IPS-18a (cell line): ENCODE measurements around the gene PAK2.

Experiments
- H3K27ac ChIP-seq: one replicate; pipeline ENCODE4 v1.5.1; 2013; ENCODE audit warnings: low read length
- H3K27me3 ChIP-seq: one replicate; pipeline ENCODE4 v1.6.1; 2013; ENCODE audit warnings: mild to moderate bottlenecking, low read length; ENCODE audit not compliant: control insufficient read depth, insufficient read depth
- H3K36me3 ChIP-seq: one replicate; pipeline ENCODE4 v1.6.1; 2013; ENCODE audit warnings: low read depth, low read length; ENCODE audit not compliant: control insufficient read depth
- H3K4me1 ChIP-seq: one replicate; pipeline ENCODE4 v1.6.1; 2013; ENCODE audit warnings: low read depth, low read length; ENCODE audit not compliant: control insufficient read depth
- H3K4me3 ChIP-seq: one replicate; pipeline ENCODE4 v1.5.1; 2013; ENCODE audit warnings: low read length
- H3K9ac ChIP-seq: one replicate; pipeline ENCODE4 v1.6.1; 2013; ENCODE audit warnings: mild to moderate bottlenecking, low read length, moderate library complexity
- H3K9me3 ChIP-seq: one replicate; pipeline ENCODE4 v1.6.1; 2013; ENCODE audit warnings: low read depth, low read length; ENCODE audit not compliant: control insufficient read depth

The PAK2 gene

GRCh38 chr3:196772102-196772501, 32.4 kb downstream of the PAK2 start:
- Histone ChIP-seq H3K27me3 (no peaks in the 10 kb centered on the region), H3K9me3 (no peaks in the 10 kb centered on the region), H3K27ac (no peak overlapping the region), H3K9ac (no peak overlapping the region), H3K4me3 (no peak overlapping the region), H3K36me3 (no peaks in the 10 kb centered on the region), H3K4me1 (no peaks in the 10 kb centered on the region)

DNA sequence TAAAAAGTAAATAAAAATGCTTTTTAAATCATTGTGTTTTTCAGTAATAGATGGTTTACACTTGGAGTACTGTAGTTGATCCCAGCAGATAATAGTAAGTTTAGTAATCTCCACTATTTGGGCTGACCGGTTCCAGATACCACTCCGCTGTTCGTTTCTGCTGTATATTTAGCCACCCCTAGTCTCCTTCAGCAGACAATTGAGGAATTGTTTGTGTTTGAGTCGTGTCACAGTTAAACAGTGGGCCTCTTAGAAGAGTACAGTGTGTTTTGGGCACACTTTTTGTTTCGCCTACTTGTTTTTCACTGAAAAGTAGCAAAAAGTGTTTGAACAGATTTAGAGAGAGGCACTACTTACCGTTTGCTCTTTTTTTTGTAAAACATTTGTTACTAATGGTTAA, 33.2 kb downstream of the PAK2 start:
- Histone ChIP-seq H3K9me3 (no peaks in the 10 kb centered on the region), H3K36me3 (no peaks in the 10 kb centered on the region), H3K27me3 (no peaks in the 10 kb centered on the region), H3K9ac (no peak overlapping the region), H3K4me1 (no peaks in the 10 kb centered on the region), H3K4me3 (no peak overlapping the region), H3K27ac (no peak overlapping the region)

GRCh38 chr3:196774191-196774820, 34.6 kb downstream of the PAK2 start:
- H3K27ac ChIP-seq, result no peak overlapping the region
- no peak overlapping the region for H3K4me3 ChIP-seq
- H3K4me1 ChIP-seq, result no peaks in the 10 kb centered on the region
- H3K27me3 ChIP-seq, result no peaks in the 10 kb centered on the region
- H3K36me3 ChIP-seq, result no peaks in the 10 kb centered on the region
- H3K9me3 ChIP-seq, result no peaks in the 10 kb centered on the region
- no peak overlapping the region for H3K9ac ChIP-seq

- Histone ChIP-seq H3K4me1 (no peaks in the 10 kb centered on the region), H3K27ac (no peak overlapping the region)
These were observed 35.3 kb downstream of the PAK2 start for GRCh38 chr3:196774848-196775422.

DNA sequence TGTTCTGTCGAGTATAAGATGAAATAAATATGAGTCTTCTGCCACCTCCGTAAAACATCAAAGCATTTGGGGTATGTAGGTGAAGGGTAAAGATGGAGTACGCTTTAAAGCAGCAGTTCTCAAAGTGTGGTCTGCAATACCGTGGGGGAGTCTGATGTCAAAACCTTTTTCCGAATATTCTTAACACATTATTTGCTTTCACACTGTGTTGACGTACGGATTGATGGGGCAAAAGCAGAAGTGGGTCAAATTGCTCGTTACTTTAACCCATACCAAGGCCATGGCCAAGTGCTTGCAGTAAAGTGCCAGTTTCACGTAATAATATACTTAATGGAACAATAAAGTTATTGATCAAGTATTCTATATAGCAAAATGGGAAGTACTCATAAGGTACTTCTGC, 36.3 kb downstream of the PAK2 start:
- H3K27me3 ChIP-seq, result no peaks in the 10 kb centered on the region
- H3K9ac ChIP-seq, result no peak overlapping the region
- no peaks in the 10 kb centered on the region for H3K4me1 ChIP-seq
- H3K27ac ChIP-seq, result no peak overlapping the region
- H3K4me3 ChIP-seq, result no peak overlapping the region
- no peaks in the 10 kb centered on the region for H3K9me3 ChIP-seq
- no peaks in the 10 kb centered on the region for H3K36me3 ChIP-seq

More at GRCh38 chr3:196774848-196775422, 35.3 kb downstream of the PAK2 start:
- H3K36me3 ChIP-seq, result no peaks in the 10 kb centered on the region
- H3K9ac ChIP-seq, result no peak overlapping the region
- no peaks in the 10 kb centered on the region for H3K27me3 ChIP-seq
- H3K9me3 ChIP-seq, result no peaks in the 10 kb centered on the region
- no peak overlapping the region for H3K4me3 ChIP-seq

- Histone ChIP-seq H3K36me3 (peaks cover 3% of the 10 kb centered on the region), H3K9ac (no peak overlapping the region)
These were observed 38.2 kb downstream of the PAK2 start for GRCh38 chr3:196777836-196778235.

DNA sequence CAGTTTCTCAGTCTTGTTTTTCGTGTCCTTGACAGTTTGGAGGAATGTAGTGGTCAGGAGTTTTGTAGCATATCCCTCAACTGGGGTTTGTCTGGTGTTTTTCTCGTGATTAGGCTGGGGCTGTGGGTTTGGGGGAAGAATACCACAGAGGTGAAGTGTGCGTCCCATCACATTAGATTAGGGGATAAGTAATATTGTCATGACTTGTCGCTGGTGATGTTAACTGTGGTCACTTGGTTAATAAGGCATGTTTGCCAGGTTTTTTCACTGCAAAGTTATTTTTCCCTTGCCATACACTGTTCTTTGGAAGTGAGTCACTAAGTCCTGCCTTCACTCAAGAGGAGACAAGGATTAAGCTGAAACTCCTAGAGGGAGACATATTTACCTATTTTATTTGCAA, 39.1 kb downstream of the PAK2 start:
- H3K9me3 ChIP-seq, result no peaks in the 10 kb centered on the region
- peaks cover 12% of the 10 kb centered on the region for H3K36me3 ChIP-seq
- H3K4me1 ChIP-seq, result no peaks in the 10 kb centered on the region
- H3K27ac ChIP-seq, result no peak overlapping the region
- no peaks in the 10 kb centered on the region for H3K27me3 ChIP-seq
- no peak overlapping the region for H3K4me3 ChIP-seq
- no peak overlapping the region for H3K9ac ChIP-seq

More at GRCh38 chr3:196777836-196778235, 38.2 kb downstream of the PAK2 start:
- no peaks in the 10 kb centered on the region for H3K27me3 ChIP-seq
- H3K4me1 ChIP-seq, result no peaks in the 10 kb centered on the region
- H3K4me3 ChIP-seq, result no peak overlapping the region
- H3K9me3 ChIP-seq, result no peaks in the 10 kb centered on the region
- no peak overlapping the region for H3K27ac ChIP-seq

- no peaks in the 10 kb centered on the region for H3K27me3 ChIP-seq
- H3K27ac ChIP-seq, result no peak overlapping the region
- H3K9me3 ChIP-seq, result no peaks in the 10 kb centered on the region
- H3K36me3 ChIP-seq, result peaks cover 17% of the 10 kb centered on the region
- H3K4me3 ChIP-seq, result no peak overlapping the region
- H3K9ac ChIP-seq, result no peak overlapping the region
- peaks cover 2% of the 10 kb centered on the region for H3K4me1 ChIP-seq
These were observed 42.9 kb downstream of the PAK2 start for GRCh38 chr3:196782511-196782910.

GRCh38 chr3:196788528-196788927, 48.9 kb downstream of the PAK2 start:
- H3K4me3 ChIP-seq, result no peak overlapping the region
- H3K4me1 ChIP-seq, result peaks cover 12% of the 10 kb centered on the region
- no peaks in the 10 kb centered on the region for H3K27me3 ChIP-seq
- H3K9me3 ChIP-seq, result no peaks in the 10 kb centered on the region
- H3K36me3 ChIP-seq, result peaks cover 13% of the 10 kb centered on the region
- no peak overlapping the region for H3K27ac ChIP-seq
- no peak overlapping the region for H3K9ac ChIP-seq

- Histone ChIP-seq H3K27ac (no peak overlapping the region), H3K4me1 (peaks cover 12% of the 10 kb centered on the region), H3K27me3 (no peaks in the 10 kb centered on the region), H3K9me3 (no peaks in the 10 kb centered on the region), H3K4me3 (no peak overlapping the region), H3K36me3 (peaks cover 8% of the 10 kb centered on the region), H3K9ac (no peak overlapping the region)
These were observed 50.3 kb downstream of the PAK2 start for GRCh38 chr3:196789885-196790359.

DNA sequence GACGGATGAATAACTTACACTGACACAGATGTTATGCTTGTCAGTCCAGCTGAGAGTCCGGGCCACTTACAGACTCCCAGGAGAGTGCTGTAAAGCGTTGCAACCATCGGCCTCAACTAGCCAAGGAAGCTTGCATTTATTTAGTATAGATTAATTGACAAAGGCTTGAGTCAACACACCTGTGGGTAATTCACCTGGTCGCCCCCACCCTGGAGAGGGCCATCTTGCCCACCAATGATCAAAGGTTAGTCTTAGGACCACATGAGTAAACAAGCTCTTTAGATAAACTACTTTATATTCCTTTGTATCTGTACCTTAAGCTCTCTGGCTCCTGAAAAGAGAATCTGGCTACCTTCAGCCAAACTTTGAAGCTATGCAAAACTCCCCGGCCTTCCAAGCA, 51.0 kb downstream of the PAK2 start:
- Histone ChIP-seq H3K4me1 (peaks cover 12% of the 10 kb centered on the region), H3K36me3 (peaks cover 6% of the 10 kb centered on the region), H3K27ac (no peak overlapping the region)

DNA sequence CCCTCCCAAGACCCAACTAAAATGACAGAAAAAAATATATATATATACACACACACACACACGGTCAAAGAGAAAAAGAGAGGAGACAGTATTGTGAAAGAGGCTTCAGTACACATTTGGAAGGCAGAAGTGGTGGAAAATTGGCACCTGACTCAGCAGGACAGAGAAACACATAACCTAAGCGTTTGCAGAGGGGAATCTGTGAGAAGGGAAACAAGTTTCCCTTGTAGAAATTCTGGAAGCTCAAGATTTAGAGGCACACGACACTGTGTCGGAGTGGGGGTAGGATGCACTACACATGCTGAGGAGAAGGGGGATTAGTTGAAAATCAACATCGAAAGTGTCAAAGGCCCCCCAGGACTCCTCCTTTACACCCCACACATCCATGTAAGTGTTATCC, 53.1 kb downstream of the PAK2 start:
- Histone ChIP-seq H3K27me3 (no peaks in the 10 kb centered on the region), H3K4me3 (no peak overlapping the region), H3K27ac (no peak overlapping the region), H3K36me3 (peaks cover 6% of the 10 kb centered on the region), H3K9me3 (no peaks in the 10 kb centered on the region), H3K4me1 (peaks cover 7% of the 10 kb centered on the region), H3K9ac (no peak overlapping the region)

More for the DNA sequence above, 51.0 kb downstream of the PAK2 start:
- Histone ChIP-seq H3K4me3 (no peak overlapping the region), H3K9ac (no peak overlapping the region), H3K27me3 (no peaks in the 10 kb centered on the region), H3K9me3 (no peaks in the 10 kb centered on the region)
